Cardiac fibroblast (primary cell): ENCODE measurements around the gene C5.

ENCODE experiments used
- DNase-seq, 2 donors: peaks; one replicate each; pipeline versions ENCODE4 v3.0.0 to v3.0.0-alpha.2; 2010; ENCODE audit warnings: low read depth in 2 of 2
- H3K4me3 ChIP-seq, 2 donors: replicated peaks in 1 of 2; 1 replicate in 1 of 2; 2 replicates in 1 of 2; pipeline ENCODE4 v1.5.1; 2011; ENCODE audit warnings: low read depth in 2 of 2, low read length in 2 of 2, mild to moderate bottlenecking in 2 of 2, moderate library complexity in 1 of 2
- TF ChIP-seq, protein P1 (sequence below): IDR thresholded peaks from one replicate; pipeline ENCODE4 v1.5.1; 2011; ENCODE audit warnings: low read depth, mild to moderate bottlenecking, low read length, inconsistent platforms

Gene C5

DNA sequence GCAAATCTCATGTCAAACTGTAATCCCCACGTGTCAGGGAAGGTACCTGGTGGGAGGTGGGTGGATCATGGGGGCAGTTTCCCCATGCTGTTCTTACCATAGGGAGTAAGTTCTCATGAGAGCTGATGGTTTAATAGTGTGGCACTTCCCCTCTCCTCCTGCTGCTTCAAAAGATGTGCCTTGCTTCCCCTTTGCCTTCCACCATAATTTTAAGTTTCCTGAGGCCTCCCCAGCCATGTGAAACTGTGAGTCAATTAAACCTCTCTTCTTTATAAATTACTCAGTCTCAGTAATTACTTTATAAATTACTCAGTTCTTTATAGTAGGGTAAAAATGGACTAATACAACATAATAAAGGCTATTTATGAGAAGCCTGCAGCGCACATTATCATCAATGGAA, 17.6 kb upstream of the C5 start:
- TF ChIP-seq, protein P1, sequence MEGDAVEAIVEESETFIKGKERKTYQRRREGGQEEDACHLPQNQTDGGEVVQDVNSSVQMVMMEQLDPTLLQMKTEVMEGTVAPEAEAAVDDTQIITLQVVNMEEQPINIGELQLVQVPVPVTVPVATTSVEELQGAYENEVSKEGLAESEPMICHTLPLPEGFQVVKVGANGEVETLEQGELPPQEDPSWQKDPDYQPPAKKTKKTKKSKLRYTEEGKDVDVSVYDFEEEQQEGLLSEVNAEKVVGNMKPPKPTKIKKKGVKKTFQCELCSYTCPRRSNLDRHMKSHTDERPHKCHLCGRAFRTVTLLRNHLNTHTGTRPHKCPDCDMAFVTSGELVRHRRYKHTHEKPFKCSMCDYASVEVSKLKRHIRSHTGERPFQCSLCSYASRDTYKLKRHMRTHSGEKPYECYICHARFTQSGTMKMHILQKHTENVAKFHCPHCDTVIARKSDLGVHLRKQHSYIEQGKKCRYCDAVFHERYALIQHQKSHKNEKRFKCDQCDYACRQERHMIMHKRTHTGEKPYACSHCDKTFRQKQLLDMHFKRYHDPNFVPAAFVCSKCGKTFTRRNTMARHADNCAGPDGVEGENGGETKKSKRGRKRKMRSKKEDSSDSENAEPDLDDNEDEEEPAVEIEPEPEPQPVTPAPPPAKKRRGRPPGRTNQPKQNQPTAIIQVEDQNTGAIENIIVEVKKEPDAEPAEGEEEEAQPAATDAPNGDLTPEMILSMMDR = no peak
- H3K4me3 ChIP-seq = no peak overlapping the region
- no peak for DNase-seq

DNA sequence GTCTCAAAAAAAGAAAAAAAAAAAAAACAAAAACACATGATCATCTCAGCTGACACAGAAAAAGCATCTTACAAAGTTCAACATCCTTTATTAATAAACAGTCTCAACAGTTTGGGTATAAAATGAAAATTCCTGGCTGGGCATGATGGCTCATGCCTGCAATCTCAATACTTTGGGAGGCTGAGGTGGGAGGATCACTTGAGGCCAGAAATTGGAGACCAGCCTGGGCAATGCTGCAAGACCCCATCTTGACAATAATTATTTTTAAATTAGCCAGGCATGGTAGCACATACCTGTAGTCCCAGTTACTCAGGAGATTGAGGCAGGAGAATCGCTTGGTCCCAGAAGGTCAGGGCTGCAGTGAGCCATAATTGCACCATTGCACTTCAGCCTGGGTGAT, 16.8 kb upstream of the C5 start:
- no peak for DNase-seq
- H3K4me3 ChIP-seq = no peak overlapping the region
- TF ChIP-seq, protein P1 = no peak

DNA sequence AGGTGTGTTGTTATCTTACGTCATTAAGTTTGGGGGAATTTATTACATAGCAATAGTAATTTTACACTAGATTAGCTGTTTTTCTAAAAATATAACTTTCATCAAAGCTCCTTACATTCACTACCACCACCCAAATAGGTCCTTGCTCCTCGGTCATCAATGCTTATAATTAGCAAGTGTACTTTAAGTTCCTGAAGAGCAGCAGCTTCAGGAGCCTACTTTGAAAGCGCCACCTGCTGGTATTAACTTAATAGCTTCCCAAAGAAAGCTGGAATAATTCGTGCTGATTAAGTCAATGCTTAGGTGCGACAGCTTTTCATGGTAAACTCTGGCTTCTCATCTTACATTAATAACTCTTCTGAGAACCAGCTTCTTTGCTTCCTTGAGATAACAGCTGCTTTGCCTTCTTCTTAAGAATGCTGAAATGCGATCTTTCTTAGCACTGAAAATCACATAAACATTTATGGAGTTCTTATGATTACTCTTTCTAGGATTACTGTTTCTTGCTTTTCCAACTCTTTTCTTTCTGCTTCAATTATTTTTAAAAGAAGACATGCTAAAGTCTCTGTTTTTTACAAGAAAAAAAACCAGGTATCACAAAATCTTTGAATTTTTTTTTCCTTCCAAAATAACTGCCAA, 10.0 kb upstream of the C5 start:
- TF ChIP-seq, protein P1 = peak; percentile 73
- DNase-seq = peak; percentile 80 to 84
- no peak overlapping the region for H3K4me3 ChIP-seq

DNA sequence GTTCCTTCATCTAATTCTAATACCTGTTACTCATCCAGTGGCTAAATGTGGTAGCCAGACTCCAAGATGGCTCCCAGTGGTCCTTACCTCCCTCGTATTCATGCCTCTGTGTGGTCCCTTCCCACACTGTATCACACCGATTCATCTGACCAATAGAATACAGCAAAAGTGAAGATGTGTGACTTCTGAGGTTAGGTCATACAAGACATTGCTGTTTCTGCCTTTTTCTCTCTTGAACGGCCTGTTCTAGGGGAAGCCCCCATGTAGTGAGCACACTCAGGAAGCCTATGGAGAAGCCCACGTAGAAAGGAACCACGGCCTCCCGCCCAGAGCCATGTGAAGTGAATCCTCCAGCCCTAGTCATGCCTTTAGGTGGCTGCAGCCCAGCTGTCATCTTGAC, 9.4 kb upstream of the C5 start:
- no peak overlapping the region for H3K4me3 ChIP-seq
- no peak for DNase-seq
- TF ChIP-seq, protein P1 = no peak

DNA sequence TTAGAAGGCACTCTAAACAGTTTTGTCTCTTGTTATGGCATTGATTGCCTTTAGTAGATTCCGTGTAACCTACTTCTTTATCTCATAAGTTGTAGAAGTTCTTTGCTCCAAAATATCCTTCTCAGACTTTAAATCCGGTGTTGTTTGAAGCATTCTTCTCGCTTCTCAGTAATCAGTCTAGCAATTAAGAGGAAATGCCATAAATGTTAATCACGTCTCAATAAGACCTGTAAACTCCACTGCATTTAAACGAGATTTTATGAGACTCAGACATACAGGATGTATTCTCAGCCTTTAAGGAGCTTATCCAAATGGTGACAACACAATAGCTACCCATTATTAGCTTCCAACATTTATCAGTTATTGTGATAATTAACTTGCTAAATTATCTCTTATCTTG, 7.7 kb upstream of the C5 start:
- DNase-seq = no peak
- TF ChIP-seq, protein P1 = no peak
- no peak overlapping the region for H3K4me3 ChIP-seq

DNA sequence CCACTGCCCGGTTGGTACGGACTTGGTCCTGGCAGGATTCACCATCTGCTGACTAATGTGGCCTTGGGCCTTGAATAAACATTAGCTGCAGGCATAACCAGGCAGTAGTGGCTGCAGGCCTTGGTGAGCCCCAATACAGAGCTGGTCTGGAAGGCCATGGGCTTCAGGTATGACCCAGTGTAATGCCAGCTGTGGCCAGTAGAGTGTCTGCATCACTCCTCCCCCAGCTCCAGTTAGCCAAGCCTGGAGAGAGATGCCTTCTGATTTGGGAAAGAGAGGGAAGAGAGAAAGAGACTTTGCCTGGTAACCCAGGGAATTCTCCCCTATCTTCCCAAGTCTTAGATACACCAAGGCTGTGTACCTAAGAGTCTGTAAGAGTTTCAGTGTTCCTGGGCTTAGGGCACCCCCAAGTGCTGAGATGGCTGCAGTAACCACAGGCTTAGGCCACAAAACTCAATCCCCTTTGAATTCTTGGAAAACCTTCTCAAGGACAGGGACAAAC, 5.6 kb upstream of the C5 start:
- TF ChIP-seq, protein P1 = peak; percentile 57
- peak; percentile 10 to 20 for DNase-seq

DNA sequence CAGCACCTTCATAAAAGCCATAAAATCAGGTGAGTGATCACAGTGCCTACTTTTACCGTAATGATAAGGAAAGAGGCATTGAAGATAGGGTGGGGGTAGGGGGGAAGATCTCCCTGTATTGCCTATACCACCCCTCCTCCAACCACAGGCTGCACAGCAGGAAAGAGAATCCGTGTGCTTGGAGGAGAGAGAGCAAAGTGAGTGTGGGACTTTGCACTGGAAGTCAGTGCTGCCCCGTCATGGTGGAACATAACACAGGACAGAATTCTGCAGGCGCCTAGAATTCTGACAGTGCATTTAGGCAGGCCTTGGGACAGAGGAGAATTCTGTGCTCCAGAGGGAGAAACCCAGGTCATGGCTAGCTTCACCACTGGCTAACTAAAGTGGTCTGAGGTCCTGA, 3.5 kb upstream of the C5 start:
- TF ChIP-seq, protein P1 = no peak
- H3K4me3 ChIP-seq = no peak overlapping the region
- no peak for DNase-seq

More for the DNA sequence above, 5.6 kb upstream of the C5 start:
- no peak overlapping the region for H3K4me3 ChIP-seq
